ENCODE results near the gene PRRC2B. TPM values are rescaled to one million over a fixed set of nuclear protein-coding genes. Genes with fewer than 3 reads are reported as not detected.

PRRC2B gene
- total RNA-seq, 2 donors from 2014 or later, result 94.7 to 197 TPM

- H3K4me1 ChIP-seq (replicated peaks), result no peaks in the 10 kb centered on the region
- peaks cover 19 to 25% of the 10 kb centered on the region in 2 donors for H3K36me3 ChIP-seq
- intact Hi-C loops (cut with DNase I), result no loop called here
- TF ChIP-seq POLR2A (IDR thresholded peaks at IDR 0.05), result no peak
- no peak for TF ChIP-seq POLR2AphosphoS5 (IDR thresholded peaks at IDR 0.05)
- TF ChIP-seq, protein P1, sequence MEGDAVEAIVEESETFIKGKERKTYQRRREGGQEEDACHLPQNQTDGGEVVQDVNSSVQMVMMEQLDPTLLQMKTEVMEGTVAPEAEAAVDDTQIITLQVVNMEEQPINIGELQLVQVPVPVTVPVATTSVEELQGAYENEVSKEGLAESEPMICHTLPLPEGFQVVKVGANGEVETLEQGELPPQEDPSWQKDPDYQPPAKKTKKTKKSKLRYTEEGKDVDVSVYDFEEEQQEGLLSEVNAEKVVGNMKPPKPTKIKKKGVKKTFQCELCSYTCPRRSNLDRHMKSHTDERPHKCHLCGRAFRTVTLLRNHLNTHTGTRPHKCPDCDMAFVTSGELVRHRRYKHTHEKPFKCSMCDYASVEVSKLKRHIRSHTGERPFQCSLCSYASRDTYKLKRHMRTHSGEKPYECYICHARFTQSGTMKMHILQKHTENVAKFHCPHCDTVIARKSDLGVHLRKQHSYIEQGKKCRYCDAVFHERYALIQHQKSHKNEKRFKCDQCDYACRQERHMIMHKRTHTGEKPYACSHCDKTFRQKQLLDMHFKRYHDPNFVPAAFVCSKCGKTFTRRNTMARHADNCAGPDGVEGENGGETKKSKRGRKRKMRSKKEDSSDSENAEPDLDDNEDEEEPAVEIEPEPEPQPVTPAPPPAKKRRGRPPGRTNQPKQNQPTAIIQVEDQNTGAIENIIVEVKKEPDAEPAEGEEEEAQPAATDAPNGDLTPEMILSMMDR (IDR thresholded peaks at IDR 0.05), result no peak
- no peak for DNase-seq (ENCODE audit: low spot score)
- H3K9me3 ChIP-seq, result no peaks in the 10 kb centered on the region
- WGBS, result 96% methylated on average over 13 of the region's 13 CpGs
- no peak overlapping the region for H3K27ac ChIP-seq
- H3K4me3 ChIP-seq, result no peak overlapping the region
- H3K27me3 ChIP-seq (replicated peaks; ENCODE audit: insufficient read depth), result no peaks in the 10 kb centered on the region
These were observed 127.9 kb downstream of the PRRC2B start for GRCh38 chr9:131521822-131522221.

DNA sequence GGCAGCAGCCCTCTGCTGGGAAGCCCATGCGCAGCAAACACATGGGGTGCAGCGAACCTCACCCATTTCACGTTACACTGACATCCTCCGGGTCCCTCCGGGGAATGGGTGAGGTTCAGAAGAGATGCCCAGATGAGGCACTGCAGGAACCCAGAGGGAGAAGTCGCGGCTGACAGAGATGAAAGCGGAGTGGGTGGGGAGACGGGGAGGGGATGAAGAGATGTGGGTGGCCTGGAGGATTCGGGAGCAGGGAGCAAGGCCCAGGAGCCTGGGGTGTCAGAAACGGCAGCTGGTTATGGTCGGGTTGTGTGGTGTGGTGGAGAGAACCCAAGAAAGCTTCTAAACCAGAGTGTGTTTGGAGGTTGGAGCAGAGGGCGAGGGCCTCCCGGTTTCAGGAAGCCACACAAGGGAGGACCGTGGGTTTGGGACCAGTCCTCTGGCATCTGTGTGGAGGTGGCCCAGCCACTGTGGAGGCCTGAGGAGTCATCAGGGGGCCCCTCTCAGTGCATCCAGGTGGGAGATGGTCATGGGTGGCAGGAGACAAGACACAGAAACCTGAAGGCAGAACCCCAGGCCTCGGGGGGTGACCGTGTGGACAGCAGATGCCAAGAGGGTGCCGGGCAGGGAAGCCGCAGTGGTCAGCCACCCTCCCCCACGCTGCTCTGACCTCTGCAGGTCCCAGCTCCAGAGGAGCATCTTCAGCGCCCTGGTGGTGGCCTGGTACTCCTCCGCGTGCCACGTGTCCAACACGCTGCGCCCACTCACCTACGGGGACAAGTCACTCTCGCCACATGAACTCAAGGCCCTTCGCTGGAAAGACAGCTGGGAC, 128.6 kb downstream of the PRRC2B start:
- Histone ChIP-seq H3K9me3 (no peaks in the 10 kb centered on the region), H3K4me1 (replicated peaks) (no peaks in the 10 kb centered on the region), H3K4me3 (no peak overlapping the region), H3K27ac (no peak overlapping the region), H3K36me3 (peaks cover 19 to 25% of the 10 kb centered on the region in 2 donors), H3K27me3 (replicated peaks; ENCODE audit: insufficient read depth) (no peaks in the 10 kb centered on the region)
- 92% methylated on average over 29 of the region's 29 CpGs for WGBS
- intact Hi-C loops (cut with DNase I), result no loop called here
- TF ChIP-seq POLR2AphosphoS5 (IDR thresholded peaks at IDR 0.05) (no peak), POLR2A (IDR thresholded peaks at IDR 0.05) (no peak)
- TF ChIP-seq, protein P1 (IDR thresholded peaks at IDR 0.05), result no peak
- no peak for DNase-seq (ENCODE audit: low spot score)

GRCh38 chr9:131523086-131523388, 129.2 kb downstream of the PRRC2B start:
- no peak overlapping the region for H3K27ac ChIP-seq
- TF ChIP-seq POLR2AphosphoS5 (IDR thresholded peaks at IDR 0.05), result no peak
- TF ChIP-seq, protein P1 (IDR thresholded peaks at IDR 0.05), result no peak
- TF ChIP-seq POLR2A (IDR thresholded peaks at IDR 0.05), result no peak
- H3K9me3 ChIP-seq, result no peaks in the 10 kb centered on the region
- intact Hi-C loops (cut with DNase I), result no loop called here
- H3K4me1 ChIP-seq (replicated peaks), result no peaks in the 10 kb centered on the region
- peaks cover 19 to 25% of the 10 kb centered on the region in 2 donors for H3K36me3 ChIP-seq
- 87% methylated on average over 9 of the region's 9 CpGs for WGBS
- no peak overlapping the region for H3K4me3 ChIP-seq
- no peaks in the 10 kb centered on the region for H3K27me3 ChIP-seq (replicated peaks; ENCODE audit: insufficient read depth)
- no peak for DNase-seq (ENCODE audit: low spot score)

DNA sequence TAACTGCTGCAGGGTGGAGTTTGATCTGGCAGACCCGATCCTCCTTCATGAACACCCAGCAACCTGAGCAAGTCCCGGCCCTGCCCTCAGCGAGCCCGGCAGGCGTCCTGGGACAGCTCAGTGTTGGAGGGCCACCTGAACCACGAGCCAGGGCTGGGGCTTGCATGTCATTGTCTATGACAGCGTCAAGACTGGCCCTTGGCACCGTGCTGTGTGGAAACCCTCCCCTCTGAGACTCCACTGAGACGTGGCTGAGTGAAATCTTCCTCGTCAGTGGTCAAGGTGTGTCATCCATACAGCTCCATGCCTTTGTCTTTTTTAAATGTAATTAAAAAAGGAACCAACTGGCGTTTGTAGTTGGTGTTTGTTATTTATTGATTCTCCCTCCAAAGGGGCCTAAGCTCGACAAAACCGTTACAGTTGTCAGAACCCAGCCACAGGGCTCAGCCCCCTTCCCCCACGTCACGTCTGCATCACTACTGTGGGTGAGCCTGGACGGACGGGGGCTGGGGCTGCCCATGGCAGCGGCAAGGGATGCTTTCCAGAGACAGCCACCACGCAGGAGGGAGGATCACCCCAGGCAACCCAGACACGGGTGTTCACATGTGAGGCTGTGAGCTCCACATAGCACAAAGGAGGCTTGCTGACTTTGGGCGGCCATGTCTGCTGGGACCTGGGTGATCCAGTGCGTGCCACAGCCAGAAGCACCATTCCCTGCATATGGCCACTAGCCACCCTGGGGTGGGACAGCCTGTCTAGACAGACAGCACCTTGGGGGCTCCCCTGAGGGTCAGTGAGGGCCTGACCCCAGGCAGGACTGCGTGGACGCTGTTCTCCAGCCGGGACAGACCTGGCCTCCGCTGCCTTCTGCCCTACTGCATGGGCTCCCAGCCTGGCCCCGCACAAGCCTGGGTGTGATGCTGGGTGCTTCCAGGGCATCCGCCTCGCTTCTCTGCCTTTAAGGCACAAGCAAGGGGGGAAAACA, 129.9 kb downstream of the PRRC2B start:
- DNase-seq (ENCODE audit: low spot score), result no peak
- H3K27ac ChIP-seq, result no peak overlapping the region
- intact Hi-C loops (cut with DNase I), result no loop called here
- no peak for TF ChIP-seq POLR2AphosphoS5 (IDR thresholded peaks at IDR 0.05)
- no peak for TF ChIP-seq POLR2A (IDR thresholded peaks at IDR 0.05)
- TF ChIP-seq, protein P1 (IDR thresholded peaks at IDR 0.05), result no peak
- WGBS, result 75% methylated on average over 29 of the region's 29 CpGs
- no peaks in the 10 kb centered on the region for H3K9me3 ChIP-seq
- no peak overlapping the region for H3K4me3 ChIP-seq
- no peaks in the 10 kb centered on the region for H3K27me3 ChIP-seq (replicated peaks; ENCODE audit: insufficient read depth)
- H3K36me3 ChIP-seq, result peaks cover 15 to 29% of the 10 kb centered on the region in 2 donors
- no peaks in the 10 kb centered on the region for H3K4me1 ChIP-seq (replicated peaks)

Data from prostate gland (tissue), 2 donors.